Measurements from ENCODE around the gene GIT1.

GIT1 gene

GRCh38 chr17:29591737-29592608, 2.5 kb upstream of the GIT1 start:
- peak; percentile 85 for DNase-seq

DNA sequence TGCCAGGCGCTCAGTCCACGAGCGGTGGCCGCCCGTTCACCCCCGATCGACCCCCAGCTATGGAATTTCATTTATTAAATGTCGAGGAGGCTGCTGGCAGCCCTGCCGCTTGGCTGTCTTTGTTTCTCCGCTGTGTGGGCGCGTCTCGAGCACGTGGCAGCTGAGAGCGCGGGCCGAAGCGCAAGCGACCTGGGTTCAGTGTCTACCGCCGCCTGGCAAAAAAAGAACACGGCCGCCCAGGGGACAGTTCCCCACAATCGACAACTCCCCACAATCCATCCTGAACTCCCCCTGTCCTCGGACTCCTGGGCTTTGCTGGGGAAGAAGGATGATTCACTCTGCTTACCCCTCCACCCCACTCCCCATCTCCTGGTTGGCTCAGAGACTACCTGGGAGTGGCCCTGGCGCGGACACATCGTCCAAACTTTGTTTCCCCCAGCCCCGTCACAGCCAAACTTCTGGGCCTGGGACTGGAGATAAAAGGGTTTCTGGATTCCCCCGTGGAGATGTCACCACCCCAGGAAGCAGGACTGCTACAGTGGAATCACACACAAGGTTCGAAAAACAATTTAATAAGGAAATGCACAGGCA, 1.8 kb upstream of the GIT1 start:
- DNase-seq, result peak; percentile 74

DNA sequence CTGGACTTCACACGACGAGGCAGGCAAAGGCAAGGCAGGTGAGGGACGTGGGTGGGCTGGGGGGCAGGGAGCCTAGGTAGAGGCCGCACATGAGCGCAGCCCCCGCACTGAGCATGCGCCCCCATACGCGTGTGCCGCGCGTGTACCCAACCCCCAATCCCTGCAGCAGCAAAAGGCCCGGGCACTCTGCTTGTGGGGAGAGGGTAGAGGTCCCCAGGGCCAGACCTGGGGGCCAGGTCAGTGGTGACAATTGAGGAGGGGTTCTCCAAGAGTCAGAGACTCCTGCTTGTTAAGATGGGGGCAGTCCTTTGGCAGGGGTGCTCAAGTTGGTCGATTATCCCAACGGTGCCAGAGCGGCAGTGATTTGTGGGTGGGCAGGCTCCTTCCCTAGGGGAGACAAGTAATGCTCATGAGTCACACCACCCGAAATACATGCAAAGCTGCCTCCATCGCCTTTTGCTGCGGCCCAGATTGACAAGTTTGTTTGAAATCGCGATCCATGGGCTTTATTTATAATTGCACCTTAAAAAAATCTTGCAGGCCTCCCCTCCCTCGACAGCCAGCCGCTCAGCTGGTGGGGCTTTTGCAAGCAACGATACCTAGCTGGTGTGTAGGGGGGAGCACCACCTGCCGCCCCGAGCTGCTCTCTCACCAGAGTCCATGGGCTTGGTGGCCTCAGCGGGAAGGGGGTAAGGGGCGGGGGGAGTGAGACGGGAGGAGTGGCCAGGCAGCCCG, 1.1 kb upstream of the GIT1 start:
- DNase-seq, result peak; percentile 23

GRCh38 chr17:29588562-29589411, 661 bp downstream of the GIT1 start:
- DNase-seq, result no peak

- no peak for DNase-seq
Measured at GRCh38 chr17:29588017-29588561, 1.4 kb downstream of the GIT1 start.

DNA sequence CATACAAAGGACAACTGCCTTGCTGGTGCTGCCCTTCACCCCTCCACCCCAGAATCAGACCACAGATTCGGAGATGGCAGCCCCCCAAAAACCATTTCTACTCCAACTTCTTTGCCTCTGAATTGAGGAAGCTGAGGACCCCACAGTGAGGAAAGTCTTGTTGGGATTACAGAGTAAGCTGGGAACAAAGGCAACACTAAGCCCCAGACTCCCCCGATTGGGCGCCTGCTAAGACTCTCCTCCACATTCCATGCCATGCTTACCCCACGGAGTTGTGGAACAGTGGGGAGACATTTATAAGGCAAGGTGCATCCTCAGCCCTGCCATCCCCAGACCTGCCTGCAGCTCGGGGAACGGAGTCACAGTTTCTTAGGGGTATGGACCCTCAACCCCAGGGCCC, 1.9 kb downstream of the GIT1 start:
- DNase-seq, result no peak

- DNase-seq, result no peak
Measured at GRCh38 chr17:29586676-29587469, 2.6 kb downstream of the GIT1 start.

DNA sequence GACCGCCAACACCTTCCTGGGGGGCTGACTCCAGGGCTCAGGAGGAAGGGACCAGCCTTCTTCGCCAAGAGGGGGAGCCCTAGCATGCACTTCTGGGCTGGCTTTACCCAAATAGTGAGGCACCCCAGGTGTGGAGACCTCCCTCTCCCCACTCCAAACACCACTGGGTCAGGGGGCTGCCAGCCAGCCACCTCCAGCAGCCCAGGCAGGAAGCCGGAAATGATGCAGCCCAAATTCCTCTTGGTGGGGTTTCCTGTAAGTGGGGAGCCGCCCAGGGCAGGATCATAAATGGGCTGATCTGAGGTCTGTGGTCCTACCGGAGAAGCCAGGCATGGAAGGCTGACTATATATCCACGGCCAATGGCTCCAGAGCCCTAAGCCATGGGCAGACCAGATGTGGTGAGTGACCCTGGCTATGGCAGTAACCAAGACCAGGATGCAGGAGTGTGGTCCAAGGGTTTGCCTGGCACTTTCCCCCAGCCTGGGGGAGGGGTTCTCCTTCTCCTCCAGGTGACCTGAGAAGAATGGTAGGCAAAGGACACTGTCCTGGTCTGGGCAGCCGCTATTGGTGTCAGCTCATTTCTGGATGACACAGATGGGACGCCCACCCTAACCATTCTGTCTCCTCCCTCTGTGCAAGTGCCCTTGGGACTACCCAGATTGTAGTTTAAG, 4.2 kb downstream of the GIT1 start:
- DNase-seq, result no peak

GRCh38 chr17:29584452-29585079, 4.9 kb downstream of the GIT1 start:
- no peak for DNase-seq

DNA sequence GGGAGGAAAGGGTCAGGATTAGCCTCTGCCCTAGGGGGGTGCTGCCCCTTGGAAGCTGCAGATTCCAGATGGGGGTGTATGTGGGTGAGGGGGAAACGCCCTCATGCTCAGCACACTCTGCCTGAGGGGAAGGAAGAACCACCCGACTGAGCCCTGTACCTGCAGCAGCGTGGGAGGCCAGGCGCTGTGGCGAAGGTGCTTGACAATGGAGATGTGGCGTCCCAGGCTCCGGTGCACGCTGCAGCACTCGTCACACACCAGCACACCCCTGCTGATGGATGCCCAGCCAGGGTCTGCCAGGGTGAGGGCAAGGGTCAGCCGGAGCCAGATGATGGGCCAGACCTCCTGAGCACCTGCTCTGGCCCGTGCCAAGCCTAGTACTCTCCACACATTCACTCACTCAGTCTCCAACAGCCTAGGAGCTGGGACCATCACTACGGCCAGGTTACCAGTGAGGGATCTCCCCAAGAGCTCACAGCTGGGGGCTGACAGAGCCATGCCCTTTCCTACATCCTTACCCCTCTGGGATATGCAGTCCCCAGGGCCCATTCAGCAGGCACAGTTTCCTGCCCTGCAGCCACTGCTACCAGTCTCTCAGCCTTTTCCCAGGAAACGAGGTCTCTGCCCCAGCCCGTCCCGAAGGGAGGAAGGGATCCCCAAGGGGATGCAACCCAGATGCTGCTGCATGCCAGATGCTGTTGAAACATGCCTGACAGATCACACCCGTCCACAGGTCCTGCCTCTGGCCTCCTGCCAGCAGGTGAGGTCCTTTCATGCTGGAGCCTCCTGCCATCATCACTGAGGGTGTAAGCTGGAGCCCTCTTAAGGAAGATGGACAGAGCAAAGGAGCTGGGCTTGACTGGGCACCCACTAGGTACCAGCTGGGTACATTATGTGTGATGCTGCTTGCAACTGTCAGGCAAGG, 5.9 kb downstream of the GIT1 start:
- DNase-seq, result no peak

- DNase-seq, result no peak
Measured at GRCh38 chr17:29582772-29583171, 6.7 kb downstream of the GIT1 start.

- DNase-seq, result no peak
Measured at GRCh38 chr17:29582254-29582765, 7.1 kb downstream of the GIT1 start.

DNA sequence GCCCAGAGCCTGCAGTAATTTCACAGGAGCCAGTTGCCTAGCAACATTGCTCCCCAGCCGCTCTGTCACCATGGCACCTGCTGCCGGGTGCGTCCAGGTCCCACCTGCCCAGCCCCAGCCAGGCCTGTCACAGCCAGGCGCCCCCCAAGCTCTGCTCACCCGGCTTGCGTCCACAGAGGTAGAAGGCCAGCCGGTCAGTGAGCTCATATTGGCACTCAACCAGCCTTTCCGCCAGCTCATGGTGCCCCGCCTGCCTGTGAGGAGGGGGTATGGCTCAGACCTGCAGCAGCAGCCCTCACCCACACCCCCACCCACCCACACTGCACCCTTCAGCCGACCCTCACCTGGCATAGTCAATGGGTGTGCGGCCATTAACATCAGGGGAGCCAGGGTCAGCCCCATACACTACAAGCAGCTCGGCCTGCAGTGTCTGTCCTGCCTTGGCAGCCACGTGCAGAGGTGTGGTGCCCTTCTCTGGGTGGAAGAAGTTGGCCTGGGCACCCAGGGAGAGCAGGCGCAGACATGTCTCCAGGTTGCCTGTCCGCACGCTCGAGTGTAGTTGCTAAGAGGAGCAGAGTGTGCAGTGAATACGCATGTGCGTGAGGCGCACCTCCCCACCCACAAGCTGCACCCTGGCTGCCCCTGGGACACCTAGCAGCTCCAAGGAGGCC, 7.7 kb downstream of the GIT1 start:
- no peak for DNase-seq

DNA sequence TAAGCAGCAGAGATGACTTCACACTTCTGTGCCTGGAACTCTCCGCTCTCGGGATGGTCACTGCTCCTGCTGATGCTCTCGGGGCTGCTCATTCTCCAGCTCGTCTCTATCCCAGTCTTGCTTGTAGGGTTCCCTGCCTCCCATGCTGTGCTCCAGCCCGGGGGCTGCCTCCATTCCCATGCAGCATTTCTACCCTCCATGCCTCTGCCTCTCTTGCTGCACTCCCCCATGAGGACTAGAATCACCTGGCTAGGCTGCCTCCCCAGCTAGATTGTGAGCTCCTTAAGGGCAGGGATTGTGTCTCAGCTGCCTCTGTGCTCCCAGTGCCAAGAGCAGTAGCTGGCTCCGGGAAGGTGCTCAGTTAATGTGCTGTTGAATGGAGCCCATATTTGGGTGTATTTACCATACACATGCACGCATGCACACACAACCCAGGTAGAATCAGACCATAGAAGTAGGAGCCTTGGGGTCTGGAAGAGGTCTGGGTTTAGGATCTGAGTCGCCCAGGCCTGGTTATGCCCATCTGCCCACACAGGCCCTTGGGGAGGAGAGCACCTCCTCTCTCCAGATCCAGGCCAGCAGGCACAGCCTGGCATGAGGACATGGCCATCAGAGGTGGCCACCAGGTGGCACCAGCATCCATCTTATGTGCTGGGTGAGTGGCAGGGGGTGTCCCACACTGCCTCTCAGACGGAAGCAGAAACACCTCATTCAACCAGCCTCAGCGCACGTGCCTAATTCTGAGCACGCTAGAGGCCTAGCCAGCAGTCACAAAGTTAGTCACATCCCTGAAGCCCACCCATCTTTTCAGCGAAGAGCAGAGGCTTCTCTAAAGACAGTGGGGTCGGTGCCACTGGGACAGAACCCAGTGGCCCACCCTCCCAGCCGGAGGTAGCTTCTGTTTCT, 9.3 kb downstream of the GIT1 start:
- DNase-seq, result peak; percentile 45

- DNase-seq, result no peak
Measured at GRCh38 chr17:29578626-29579485, 10.6 kb downstream of the GIT1 start.

- DNase-seq, result no peak
Measured at GRCh38 chr17:29577385-29578211, 11.8 kb downstream of the GIT1 start.
